Iris pigment epithelial cell (primary cell): ENCODE data around the gene TNFSF11.

Source experiments
- DNase-seq: peaks from one replicate; pipeline ENCODE4 v3.0.0-alpha.2; 2011; ENCODE audit warnings: low read depth

Gene TNFSF11

GRCh38 chr13:42611086-42611779, 37.3 kb downstream of the TNFSF11 start:
- DNase-seq = no peak

GRCh38 chr13:42612021-42612765, 38.2 kb downstream of the TNFSF11 start:
- peak; percentile 10 for DNase-seq

GRCh38 chr13:42614436-42615035, 40.6 kb downstream of the TNFSF11 start:
- DNase-seq = no peak

GRCh38 chr13:42615691-42616090, 41.7 kb downstream of the TNFSF11 start:
- peak; percentile 63 for DNase-seq

GRCh38 chr13:42617221-42617620, 43.3 kb downstream of the TNFSF11 start:
- no peak for DNase-seq

GRCh38 chr13:42623916-42624315, 50.0 kb downstream of the TNFSF11 start:
- DNase-seq = no peak

GRCh38 chr13:42625611-42626010, 51.7 kb downstream of the TNFSF11 start:
- DNase-seq = no peak

- no peak for DNase-seq
These were observed 52.4 kb downstream of the TNFSF11 start for GRCh38 chr13:42626176-42626860.

- DNase-seq = no peak
These were observed 54.7 kb downstream of the TNFSF11 start for GRCh38 chr13:42628666-42629065.

GRCh38 chr13:42631181-42631580, 57.2 kb downstream of the TNFSF11 start:
- DNase-seq = no peak

- peak; percentile 56 for DNase-seq
These were observed 59.5 kb downstream of the TNFSF11 start for GRCh38 chr13:42633495-42633894.

GRCh38 chr13:42638101-42638500, 64.1 kb downstream of the TNFSF11 start:
- no peak for DNase-seq

- no peak for DNase-seq
These were observed 64.9 kb downstream of the TNFSF11 start for GRCh38 chr13:42638886-42639285.

GRCh38 chr13:42643076-42643475, 69.1 kb downstream of the TNFSF11 start:
- DNase-seq = no peak

GRCh38 chr13:42644841-42645240, 70.9 kb downstream of the TNFSF11 start:
- DNase-seq = no peak

- DNase-seq = no peak
These were observed 71.8 kb downstream of the TNFSF11 start for GRCh38 chr13:42645717-42646116.

- no peak for DNase-seq
These were observed 75.2 kb downstream of the TNFSF11 start for GRCh38 chr13:42649141-42649540.

- DNase-seq = no peak
These were observed 75.9 kb downstream of the TNFSF11 start for GRCh38 chr13:42649831-42650230.

GRCh38 chr13:42650506-42650905, 76.6 kb downstream of the TNFSF11 start:
- DNase-seq = no peak

- DNase-seq = no peak
These were observed 78.1 kb downstream of the TNFSF11 start for GRCh38 chr13:42651936-42652641.

GRCh38 chr13:42652642-42653415, 78.9 kb downstream of the TNFSF11 start:
- DNase-seq = no peak
